Uterus (tissue), 2 donors: Measurements from ENCODE around the gene TUBGCP5.

Source experiments
- POLR2A ChIP-seq, 2 donors: fragments of 450-650 bp; IDR thresholded peaks; one replicate each; pipeline ENCODE4 v1.6.1; 2016; ENCODE audit warnings: antibody characterized with exemption in 2 of 2, mild to moderate bottlenecking in 1 of 2, moderate library complexity in 1 of 2
- TF ChIP-seq, protein P1 (sequence below), 4 experiments: fragments of 200-600 bp in 2 of 4; fragments of 450-650 bp in 2 of 4; sonication (generic) in 2 of 4; IDR thresholded peaks; one replicate each; pipeline ENCODE4 v1.5.1; 2016 to 2019; ENCODE audit warnings: antibody characterized with exemption in 4 of 4, mild to moderate bottlenecking in 2 of 4, moderate library complexity in 1 of 4

DNA sequence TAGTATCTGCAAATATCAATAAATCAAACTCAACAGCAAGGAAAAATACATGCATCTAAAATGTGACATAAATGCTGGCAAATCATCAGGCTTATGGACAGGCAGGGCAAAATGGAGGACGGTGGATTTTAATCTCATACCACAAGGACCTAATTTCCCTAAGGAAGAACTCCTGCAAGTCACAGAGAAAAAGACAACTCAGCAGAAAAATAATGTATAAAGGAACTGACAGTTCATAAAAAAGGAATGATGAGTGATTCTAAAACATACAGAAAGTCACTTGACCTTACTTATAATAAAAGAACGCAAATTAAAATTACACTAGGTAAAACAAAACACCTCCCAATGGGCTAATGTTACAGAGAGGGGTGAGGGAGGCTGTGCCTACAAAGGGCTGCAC lies 17.2 kb downstream of the TUBGCP5 start:
- TF ChIP-seq, protein P1, sequence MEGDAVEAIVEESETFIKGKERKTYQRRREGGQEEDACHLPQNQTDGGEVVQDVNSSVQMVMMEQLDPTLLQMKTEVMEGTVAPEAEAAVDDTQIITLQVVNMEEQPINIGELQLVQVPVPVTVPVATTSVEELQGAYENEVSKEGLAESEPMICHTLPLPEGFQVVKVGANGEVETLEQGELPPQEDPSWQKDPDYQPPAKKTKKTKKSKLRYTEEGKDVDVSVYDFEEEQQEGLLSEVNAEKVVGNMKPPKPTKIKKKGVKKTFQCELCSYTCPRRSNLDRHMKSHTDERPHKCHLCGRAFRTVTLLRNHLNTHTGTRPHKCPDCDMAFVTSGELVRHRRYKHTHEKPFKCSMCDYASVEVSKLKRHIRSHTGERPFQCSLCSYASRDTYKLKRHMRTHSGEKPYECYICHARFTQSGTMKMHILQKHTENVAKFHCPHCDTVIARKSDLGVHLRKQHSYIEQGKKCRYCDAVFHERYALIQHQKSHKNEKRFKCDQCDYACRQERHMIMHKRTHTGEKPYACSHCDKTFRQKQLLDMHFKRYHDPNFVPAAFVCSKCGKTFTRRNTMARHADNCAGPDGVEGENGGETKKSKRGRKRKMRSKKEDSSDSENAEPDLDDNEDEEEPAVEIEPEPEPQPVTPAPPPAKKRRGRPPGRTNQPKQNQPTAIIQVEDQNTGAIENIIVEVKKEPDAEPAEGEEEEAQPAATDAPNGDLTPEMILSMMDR (IDR thresholded peaks at IDR 0.05) = no peak
- no peak for TF ChIP-seq POLR2A (IDR thresholded peaks at IDR 0.05)
